Neural progenitor cell (in vitro differentiated cells): Measurements from ENCODE around the gene RAB15.

Experiments
- EZH2phosphoT487 ChIP-seq: fragments of 200-600 bp; sonication (generic); IDR thresholded peaks from 2 replicates; pipeline ENCODE4 v1.6.1; 2017; ENCODE audit warnings: antibody characterized with exemption
- TF ChIP-seq, protein P1 (sequence below): fragments of 200-600 bp; sonication (generic); IDR thresholded peaks from 2 replicates; pipeline ENCODE4 v1.5.1; 2017; ENCODE audit warnings: antibody characterized with exemption, mild to moderate bottlenecking

DNA sequence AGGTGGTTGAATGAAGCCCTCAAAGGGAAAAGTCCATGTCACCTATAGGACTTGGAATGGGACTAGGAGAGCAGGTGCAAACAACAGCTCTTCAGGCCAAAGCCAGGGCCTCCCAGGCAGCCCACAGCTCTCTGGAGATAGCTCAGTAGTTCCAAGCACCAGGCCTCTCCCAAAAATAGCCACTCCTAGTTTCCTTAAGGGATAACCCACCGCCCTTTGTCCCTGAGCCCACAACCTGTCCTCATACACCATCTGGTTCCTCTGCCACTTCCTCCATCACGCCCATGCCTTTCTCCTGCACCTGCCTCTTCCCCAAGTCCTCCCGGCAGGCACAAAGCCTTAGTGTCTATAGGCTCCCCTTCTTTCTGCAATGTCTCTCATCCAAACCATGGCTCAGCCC, 2.1 kb downstream of the RAB15 start:
- TF ChIP-seq, protein P1, sequence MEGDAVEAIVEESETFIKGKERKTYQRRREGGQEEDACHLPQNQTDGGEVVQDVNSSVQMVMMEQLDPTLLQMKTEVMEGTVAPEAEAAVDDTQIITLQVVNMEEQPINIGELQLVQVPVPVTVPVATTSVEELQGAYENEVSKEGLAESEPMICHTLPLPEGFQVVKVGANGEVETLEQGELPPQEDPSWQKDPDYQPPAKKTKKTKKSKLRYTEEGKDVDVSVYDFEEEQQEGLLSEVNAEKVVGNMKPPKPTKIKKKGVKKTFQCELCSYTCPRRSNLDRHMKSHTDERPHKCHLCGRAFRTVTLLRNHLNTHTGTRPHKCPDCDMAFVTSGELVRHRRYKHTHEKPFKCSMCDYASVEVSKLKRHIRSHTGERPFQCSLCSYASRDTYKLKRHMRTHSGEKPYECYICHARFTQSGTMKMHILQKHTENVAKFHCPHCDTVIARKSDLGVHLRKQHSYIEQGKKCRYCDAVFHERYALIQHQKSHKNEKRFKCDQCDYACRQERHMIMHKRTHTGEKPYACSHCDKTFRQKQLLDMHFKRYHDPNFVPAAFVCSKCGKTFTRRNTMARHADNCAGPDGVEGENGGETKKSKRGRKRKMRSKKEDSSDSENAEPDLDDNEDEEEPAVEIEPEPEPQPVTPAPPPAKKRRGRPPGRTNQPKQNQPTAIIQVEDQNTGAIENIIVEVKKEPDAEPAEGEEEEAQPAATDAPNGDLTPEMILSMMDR: no peak
- no peak for TF ChIP-seq EZH2phosphoT487
